ENCODE measurements around the gene CLIC4.
"Not testable (repeated sequence)": the region's sequence is repeated elsewhere in the genome, so short reads cannot be mapped to it uniquely, and the experiment has no call there.

CLIC4 gene

GRCh38 chr1:24875991-24876506 is 130.8 kb downstream of the CLIC4 start:
- DNase-seq (ENCODE audit: low read depth): no peak

- no peak for DNase-seq (ENCODE audit: low read depth)
Measured at GRCh38 chr1:24878045-24878444, 132.8 kb downstream of the CLIC4 start.

- DNase-seq (ENCODE audit: low read depth): peak; percentile 57
Measured at GRCh38 chr1:24878775-24879742, 133.8 kb downstream of the CLIC4 start.

GRCh38 chr1:24881034-24881433 is 135.8 kb downstream of the CLIC4 start:
- DNase-seq (ENCODE audit: low read depth): no peak

- no peak for DNase-seq (ENCODE audit: low read depth)
Measured at GRCh38 chr1:24884751-24885150, 139.5 kb downstream of the CLIC4 start.

GRCh38 chr1:24886241-24886640 is 141.0 kb downstream of the CLIC4 start:
- DNase-seq (ENCODE audit: low read depth): no peak

GRCh38 chr1:24888061-24888970 is 143.1 kb downstream of the CLIC4 start:
- DNase-seq (ENCODE audit: low read depth): no peak

- peak; percentile 61 for DNase-seq (ENCODE audit: low read depth)
Measured at GRCh38 chr1:24888971-24889676, 143.9 kb downstream of the CLIC4 start.

- no peak for DNase-seq (ENCODE audit: low read depth)
Measured at GRCh38 chr1:24890887-24891286, 145.6 kb downstream of the CLIC4 start.

GRCh38 chr1:24891367-24891766 is 146.1 kb downstream of the CLIC4 start:
- DNase-seq (ENCODE audit: low read depth): not testable (repeated sequence)

GRCh38 chr1:24892188-24893153 is 147.2 kb downstream of the CLIC4 start:
- no peak for DNase-seq (ENCODE audit: low read depth)

- no peak for DNase-seq (ENCODE audit: low read depth)
Measured at GRCh38 chr1:24893431-24893830, 148.2 kb downstream of the CLIC4 start.
